Testis (tissue), 3 donors: ENCODE data around the gene DGKB. TPM values are rescaled to one million over a fixed set of nuclear protein-coding genes. Genes with fewer than 3 reads are reported as not detected.

Experiments used
- DNase-seq: peaks from one replicate; pipeline ENCODE4 v3.0.0-alpha.2; 2019
- H3K27ac ChIP-seq, 2 donors: fragments of 200-600 bp; sonication (generic); one replicate each; pipeline ENCODE4 v1.5.1; 2019
- H3K27me3 ChIP-seq: fragments of 200-600 bp; sonication (generic); one replicate; pipeline ENCODE4 v1.5.1; 2019
- H3K36me3 ChIP-seq: fragments of 200-600 bp; sonication (generic); one replicate; pipeline ENCODE4 v1.5.1; 2017; ENCODE audit warnings: low read depth; ENCODE audit errors: missing control alignments
- H3K4me1 ChIP-seq: fragments of 200-600 bp; sonication (generic); one replicate; pipeline ENCODE4 v1.5.1; 2019
- H3K4me3 ChIP-seq, 2 donors: fragments of 200-600 bp; sonication (generic); one replicate each; pipeline ENCODE4 v1.5.1; 2017 to 2019
- H3K9me3 ChIP-seq: fragments of 200-600 bp; sonication (generic); one replicate; pipeline ENCODE4 v1.5.1; 2017
- POLR2A ChIP-seq: fragments of 450-650 bp; IDR thresholded peaks from one replicate; pipeline ENCODE4 v1.6.1; 2017; ENCODE audit warnings: antibody characterized with exemption, mild to moderate bottlenecking, moderate library complexity
- WGBS, 2 donors: methylation state at CpG; one replicate each; pipeline ENCODE4 v1.1.5; 2018; 5-methylcytosine and 5-hydroxymethylcytosine counted together
- intact Hi-C: fragments of 100-400 bp; cut with DNase I; formaldehyde crosslinking; loops from one replicate; pipeline ENCODE4 v1.15.1; 2023; ENCODE audit warnings: low total_unique reads
- polyA plus RNA-seq: library from polyadenylated mRNA; stranded (reverse); fragments of 350-450 nt; fragmentation: Illumina TruSeq; extraction: RNeasy Lipid Tissue Mini Kit (QIAGEN cat#74804); gene quantifications from one replicate; pipeline ENCODE4 v1.2.3, GENCODE V29; 2014; ENCODE audit warnings: low read depth, low replicate concordance; ENCODE audit not compliant: insufficient read depth
- total RNA-seq, 2 donors: library from RNA; depleted of rRNA; stranded (reverse); fragments of >200 nt; gene quantifications; one replicate each; pipeline ENCODE4 v1.2.3, GENCODE V29; 2016
- TF ChIP-seq, protein P1 (sequence below), 3 experiments: fragments of 450-650 bp in 2 of 3; fragments of 200-600 bp in 1 of 3; sonication (generic) in 1 of 3; IDR thresholded peaks; one replicate each; pipeline ENCODE4 v1.5.1; 2016 to 2019; ENCODE audit warnings: antibody characterized with exemption in 3 of 3, mild to moderate bottlenecking in 2 of 3, moderate library complexity in 1 of 3

The DGKB gene
- total and polyA plus RNA-seq, 3 donors from 2014 or later = 0.17 to 1.1 (median 0.55) TPM

DNA sequence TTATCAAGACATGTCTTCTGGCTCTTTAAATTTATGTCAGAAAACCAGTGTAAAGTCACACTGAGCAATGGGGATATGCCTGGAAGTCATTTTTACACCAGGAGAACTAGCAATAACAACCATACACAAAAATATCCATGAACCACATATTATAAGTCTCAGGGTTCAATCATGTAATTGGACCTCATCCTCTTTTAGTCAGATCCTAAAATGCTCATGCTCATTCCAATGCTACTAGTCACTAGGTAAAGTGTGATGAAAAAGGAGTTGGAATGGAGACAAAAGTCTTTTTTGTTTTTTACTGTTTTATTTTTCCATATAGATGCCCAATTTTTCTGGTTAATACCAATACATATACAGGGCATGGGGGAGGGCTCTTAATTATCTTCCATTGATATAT is 306.1 kb downstream of the DGKB start:
- Histone ChIP-seq H3K36me3 (no peaks in the 10 kb centered on the region), H3K9me3 (no peaks in the 10 kb centered on the region)
- DNase-seq = no peak

DNA sequence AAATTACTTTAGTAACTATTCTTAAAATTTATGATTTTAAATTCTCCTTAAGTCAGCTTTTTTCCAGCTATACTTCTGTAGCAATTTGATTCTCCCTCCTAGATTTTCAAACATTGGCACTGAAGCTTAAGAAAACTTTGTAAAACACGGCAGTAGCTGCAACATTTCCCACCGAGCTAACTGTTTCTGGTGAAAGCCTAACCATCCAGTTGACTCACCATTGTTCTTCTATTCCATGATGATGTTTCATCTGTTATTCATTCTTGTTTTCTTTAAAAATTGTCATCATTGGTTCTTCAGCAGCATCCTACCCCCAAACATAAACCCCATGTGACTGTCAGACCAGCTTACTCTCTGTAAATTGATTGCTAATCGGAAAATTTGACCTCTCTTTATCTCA is 312.3 kb downstream of the DGKB start:
- TF ChIP-seq, protein P1, sequence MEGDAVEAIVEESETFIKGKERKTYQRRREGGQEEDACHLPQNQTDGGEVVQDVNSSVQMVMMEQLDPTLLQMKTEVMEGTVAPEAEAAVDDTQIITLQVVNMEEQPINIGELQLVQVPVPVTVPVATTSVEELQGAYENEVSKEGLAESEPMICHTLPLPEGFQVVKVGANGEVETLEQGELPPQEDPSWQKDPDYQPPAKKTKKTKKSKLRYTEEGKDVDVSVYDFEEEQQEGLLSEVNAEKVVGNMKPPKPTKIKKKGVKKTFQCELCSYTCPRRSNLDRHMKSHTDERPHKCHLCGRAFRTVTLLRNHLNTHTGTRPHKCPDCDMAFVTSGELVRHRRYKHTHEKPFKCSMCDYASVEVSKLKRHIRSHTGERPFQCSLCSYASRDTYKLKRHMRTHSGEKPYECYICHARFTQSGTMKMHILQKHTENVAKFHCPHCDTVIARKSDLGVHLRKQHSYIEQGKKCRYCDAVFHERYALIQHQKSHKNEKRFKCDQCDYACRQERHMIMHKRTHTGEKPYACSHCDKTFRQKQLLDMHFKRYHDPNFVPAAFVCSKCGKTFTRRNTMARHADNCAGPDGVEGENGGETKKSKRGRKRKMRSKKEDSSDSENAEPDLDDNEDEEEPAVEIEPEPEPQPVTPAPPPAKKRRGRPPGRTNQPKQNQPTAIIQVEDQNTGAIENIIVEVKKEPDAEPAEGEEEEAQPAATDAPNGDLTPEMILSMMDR (IDR thresholded peaks at IDR 0.05) = no peak
- TF ChIP-seq POLR2A = no peak
- intact Hi-C loops = no loop called here
- DNase-seq = no peak
- Histone ChIP-seq H3K4me1 (no peaks in the 10 kb centered on the region), H3K27ac (no peak overlapping the region), H3K36me3 (no peaks in the 10 kb centered on the region), H3K27me3 (no peaks in the 10 kb centered on the region), H3K9me3 (no peaks in the 10 kb centered on the region), H3K4me3 (no peak overlapping the region)
- WGBS, 2 donors = 87 to 90% methylated on average over 3 of the region's 3 CpGs

More for the DNA sequence above, 306.1 kb downstream of the DGKB start:
- H3K4me1 ChIP-seq = no peaks in the 10 kb centered on the region
- no peak overlapping the region for H3K4me3 ChIP-seq
- no peak overlapping the region for H3K27ac ChIP-seq
- intact Hi-C loops = no loop called here
- H3K27me3 ChIP-seq = no peaks in the 10 kb centered on the region
- no peak for TF ChIP-seq POLR2A
- TF ChIP-seq, protein P1 (IDR thresholded peaks at IDR 0.05) = no peak

DNA sequence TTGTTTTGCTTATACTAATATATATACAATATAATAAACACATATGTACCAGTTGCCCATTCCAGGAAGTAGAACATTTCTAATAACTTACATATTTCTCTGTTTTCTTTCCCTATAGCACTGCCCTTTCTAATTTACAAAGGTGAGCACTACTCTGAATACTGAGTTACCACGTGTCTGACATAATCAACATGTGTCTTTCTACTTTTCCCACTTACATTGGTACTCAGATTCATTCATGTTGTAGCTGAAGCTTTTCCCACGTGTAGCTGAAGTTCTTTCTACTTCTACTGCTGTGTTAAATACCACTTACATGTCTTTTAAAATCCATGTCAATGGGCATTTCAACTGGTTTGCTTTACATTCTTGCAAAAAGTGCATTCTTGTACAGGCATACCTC is 317.3 kb downstream of the DGKB start:
- WGBS, 2 donors = 87% methylated on average over 2 of the region's 2 CpGs
- intact Hi-C loops = no loop called here

DNA sequence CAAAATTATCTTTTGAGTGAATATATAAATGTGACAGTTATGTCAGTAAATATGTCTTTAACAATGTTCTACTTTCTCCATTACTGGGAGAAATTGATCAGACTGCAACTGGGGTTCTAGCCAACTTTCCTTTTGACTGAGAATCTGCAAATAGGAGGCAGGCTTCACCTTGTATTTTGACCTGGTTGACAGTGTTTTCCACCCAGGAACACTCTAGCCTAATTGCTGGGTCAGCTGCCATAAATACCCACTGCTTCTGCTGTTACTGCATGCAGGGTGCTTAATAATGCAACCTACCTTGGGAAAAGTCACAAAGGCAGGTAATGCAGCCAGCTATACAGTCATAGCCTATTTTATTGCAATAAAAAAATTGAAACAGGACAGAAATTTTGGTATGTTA is 319.0 kb downstream of the DGKB start:
- H3K36me3 ChIP-seq = no peaks in the 10 kb centered on the region
- DNase-seq = no peak
- H3K27me3 ChIP-seq = no peaks in the 10 kb centered on the region
- no peaks in the 10 kb centered on the region for H3K9me3 ChIP-seq
- intact Hi-C loops = no loop called here
- TF ChIP-seq, protein P1 (IDR thresholded peaks at IDR 0.05) = no peak
- no peak for TF ChIP-seq POLR2A
- no peaks in the 10 kb centered on the region for H3K4me1 ChIP-seq
- H3K4me3 ChIP-seq = no peak overlapping the region
- H3K27ac ChIP-seq = no peak overlapping the region

More for the DNA sequence above, 317.3 kb downstream of the DGKB start:
- Histone ChIP-seq H3K36me3 (no peaks in the 10 kb centered on the region), H3K27me3 (no peaks in the 10 kb centered on the region), H3K4me3 (no peak overlapping the region), H3K4me1 (no peaks in the 10 kb centered on the region), H3K9me3 (no peaks in the 10 kb centered on the region), H3K27ac (no peak overlapping the region)
- TF ChIP-seq, protein P1 (IDR thresholded peaks at IDR 0.05) = no peak
- no peak for TF ChIP-seq POLR2A
- no peak for DNase-seq

DNA sequence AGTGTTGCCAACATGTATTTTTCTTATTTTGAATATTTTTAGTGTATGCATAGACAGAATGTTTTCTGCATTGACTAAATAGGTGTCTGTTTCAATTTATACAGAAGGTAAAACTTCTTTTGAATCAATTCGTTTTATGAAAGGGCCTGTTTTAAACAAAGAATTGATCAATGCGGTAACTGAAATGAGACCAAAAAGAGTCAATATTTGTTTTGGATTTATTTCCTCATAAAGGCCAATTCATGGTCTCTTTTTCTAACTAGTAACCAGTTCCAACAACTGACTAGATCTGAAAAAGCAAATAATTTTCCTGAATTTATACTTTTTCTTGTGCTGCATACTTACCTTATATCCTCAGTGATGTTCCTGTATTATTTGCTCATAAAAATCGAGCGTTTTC is 320.5 kb downstream of the DGKB start:
- 82 to 90% methylated on average over 4 of the region's 4 CpGs for WGBS, 2 donors
- H3K27me3 ChIP-seq = no peaks in the 10 kb centered on the region
- H3K9me3 ChIP-seq = no peaks in the 10 kb centered on the region
- intact Hi-C loops = no loop called here
- TF ChIP-seq POLR2A = no peak
- TF ChIP-seq, protein P1 (IDR thresholded peaks at IDR 0.05) = no peak
- no peaks in the 10 kb centered on the region for H3K36me3 ChIP-seq
- no peak for DNase-seq
- H3K27ac ChIP-seq = no peak overlapping the region
- no peaks in the 10 kb centered on the region for H3K4me1 ChIP-seq
- no peak overlapping the region for H3K4me3 ChIP-seq
